ENCODE data around the gene CAPN14.
A peak's percentile ranks its signal among the peaks of the same experiment; 100 is the strongest.

The CAPN14 gene

GRCh38 chr2:31251018-31251417 is 33.7 kb upstream of the CAPN14 start:
- DNase-seq (ENCODE audit: low read depth): no peak
- no peak for TF ChIP-seq CTCF (conservative IDR thresholded peaks at IDR 0.05; ENCODE audit: low read length)

GRCh38 chr2:31249009-31249690 is 31.8 kb upstream of the CAPN14 start:
- no peak overlapping the region for H3K4me3 ChIP-seq (ENCODE audit: low read length)
- no peak for TF ChIP-seq CTCF (conservative IDR thresholded peaks at IDR 0.05; ENCODE audit: low read length)

More at GRCh38 chr2:31251018-31251417, 33.7 kb upstream of the CAPN14 start:
- no peak overlapping the region for H3K4me3 ChIP-seq (ENCODE audit: low read length)

GRCh38 chr2:31248139-31248538 is 30.8 kb upstream of the CAPN14 start:
- no peak for TF ChIP-seq CTCF (conservative IDR thresholded peaks at IDR 0.05; ENCODE audit: low read length)
- DNase-seq (ENCODE audit: low read depth): no peak
- no peak overlapping the region for H3K4me3 ChIP-seq (ENCODE audit: low read length)

More at GRCh38 chr2:31249009-31249690, 31.8 kb upstream of the CAPN14 start:
- no peak for DNase-seq (ENCODE audit: low read depth)

- no peak for DNase-seq (ENCODE audit: low read depth)
- H3K4me3 ChIP-seq (ENCODE audit: low read length): no peak overlapping the region
- no peak for TF ChIP-seq CTCF (conservative IDR thresholded peaks at IDR 0.05; ENCODE audit: low read length)
Observed at GRCh38 chr2:31247711-31248110, 30.4 kb upstream of the CAPN14 start.

- no peak overlapping the region for H3K4me3 ChIP-seq (ENCODE audit: low read length)
- DNase-seq (ENCODE audit: low read depth): peak; percentile 40
- TF ChIP-seq CTCF (conservative IDR thresholded peaks at IDR 0.05; ENCODE audit: low read length): no peak
Observed at GRCh38 chr2:31246184-31246852, 29.0 kb upstream of the CAPN14 start.

GRCh38 chr2:31244101-31244500 is 26.8 kb upstream of the CAPN14 start:
- no peak for DNase-seq (ENCODE audit: low read depth)
- TF ChIP-seq CTCF (conservative IDR thresholded peaks at IDR 0.05; ENCODE audit: low read length): no peak
- H3K4me3 ChIP-seq (ENCODE audit: low read length): no peak overlapping the region

GRCh38 chr2:31243053-31243452 is 25.7 kb upstream of the CAPN14 start:
- no peak overlapping the region for H3K4me3 ChIP-seq (ENCODE audit: low read length)
- no peak for TF ChIP-seq CTCF (conservative IDR thresholded peaks at IDR 0.05; ENCODE audit: low read length)
- DNase-seq (ENCODE audit: low read depth): no peak
